GM21717 (cell line): Measurements from ENCODE around the gene MTOR.

Experiments used
- ATAC-seq: cut with Tn5 transposase; IDR thresholded peaks from one replicate; pipeline ENCODE4 v1.9.1; 2021; ENCODE audit warnings: mild to moderate bottlenecking, moderate library complexity; ENCODE audit not compliant: unreplicated experiment

Gene MTOR

GRCh38 chr1:11227106-11228077, 35.0 kb downstream of the MTOR start:
- no peak for ATAC-seq

- no peak for ATAC-seq
These were observed 46.3 kb downstream of the MTOR start for GRCh38 chr1:11216074-11216473.

GRCh38 chr1:11215381-11216005, 46.9 kb downstream of the MTOR start:
- no peak for ATAC-seq

GRCh38 chr1:11214698-11215380, 47.5 kb downstream of the MTOR start:
- ATAC-seq = no peak

GRCh38 chr1:11211925-11212587, 50.3 kb downstream of the MTOR start:
- no peak for ATAC-seq

- no peak for ATAC-seq
These were observed 50.9 kb downstream of the MTOR start for GRCh38 chr1:11211461-11211860.

- no peak for ATAC-seq
These were observed 54.3 kb downstream of the MTOR start for GRCh38 chr1:11207898-11208611.

- ATAC-seq = no peak
These were observed 57.8 kb downstream of the MTOR start for GRCh38 chr1:11204396-11205190.

GRCh38 chr1:11198851-11199594, 63.3 kb downstream of the MTOR start:
- ATAC-seq = no peak

GRCh38 chr1:11198257-11198656, 64.1 kb downstream of the MTOR start:
- ATAC-seq = no peak

GRCh38 chr1:11197359-11197758, 65.0 kb downstream of the MTOR start:
- ATAC-seq = no peak

GRCh38 chr1:11196945-11197344, 65.4 kb downstream of the MTOR start:
- no peak for ATAC-seq

GRCh38 chr1:11194407-11195176, 67.8 kb downstream of the MTOR start:
- no peak for ATAC-seq

- ATAC-seq = no peak
These were observed 69.0 kb downstream of the MTOR start for GRCh38 chr1:11193376-11193775.

GRCh38 chr1:11188858-11189451, 73.4 kb downstream of the MTOR start, which contains the start of gene ANGPTL7:
Gene ANGPTL7 (plus strand): TSS chr1:11189355. CDS start chr1:11189580, 225 bp downstream.
- ATAC-seq = no peak

GRCh38 chr1:11188381-11188780, 74.0 kb downstream of the MTOR start:
- no peak for ATAC-seq

GRCh38 chr1:11187931-11188330, 74.4 kb downstream of the MTOR start:
- ATAC-seq = no peak

- no peak for ATAC-seq
These were observed 74.9 kb downstream of the MTOR start for GRCh38 chr1:11187494-11187893.
